Esophagus muscularis mucosa (tissue), 4 donors: ENCODE results near the gene RNF144A. TPM values are rescaled to one million over a fixed set of nuclear protein-coding genes. Genes with fewer than 3 reads are reported as not detected.
A peak's percentile ranks its signal among the peaks of the same experiment; 100 is the strongest.

Experiments
- DNase-seq: peaks from one replicate; pipeline ENCODE4 v3.0.0-alpha.2; 2017; ENCODE audit errors: extremely low spot score
- H3K27ac ChIP-seq, 4 donors: fragments of 200-600 bp; sonication (generic); replicated peaks in 1 of 4; 1 replicate in 3 of 4; 2 replicates in 1 of 4; pipeline ENCODE4 v1.5.1; 2016 to 2019; ENCODE audit warnings: mild to moderate bottlenecking in 1 of 4
- H3K27me3 ChIP-seq, 4 donors: fragments of 200-600 bp; sonication (generic); one replicate each; pipeline versions ENCODE4 v1.5.1 to v1.6.0; 2016 to 2019
- H3K36me3 ChIP-seq, 4 donors: fragments of 200-600 bp; sonication (generic); one replicate each; pipeline ENCODE4 v1.5.1; 2016 to 2019
- H3K4me1 ChIP-seq, 4 donors: fragments of 200-600 bp; sonication (generic); one replicate each; pipeline ENCODE4 v1.5.1; 2016 to 2019
- H3K4me3 ChIP-seq, 4 donors: fragments of 200-600 bp; sonication (generic); 1 replicate in 2 of 4; 2 replicates in 2 of 4; pipeline ENCODE4 v1.5.1; 2016 to 2019; ENCODE audit warnings: mild to moderate bottlenecking in 4 of 4, moderate library complexity in 1 of 4
- H3K9me3 ChIP-seq, 4 donors: fragments of 200-600 bp; sonication (generic); 1 replicate in 3 of 4; 2 replicates in 1 of 4; pipeline ENCODE4 v1.5.1; 2016 to 2019
- EP300 ChIP-seq: sonication (generic); formaldehyde crosslinking; IDR thresholded peaks from one replicate; pipeline ENCODE4 v1.6.1; 2017; ENCODE audit warnings: antibody characterized with exemption
- POLR2A ChIP-seq: fragments of 450-650 bp; IDR thresholded peaks from one replicate; pipeline ENCODE4 v1.6.1; 2017; ENCODE audit warnings: antibody characterized with exemption, moderate library complexity, mild to moderate bottlenecking, low read depth
- POLR2AphosphoS5 ChIP-seq, 2 donors: sonication (generic); formaldehyde crosslinking; IDR thresholded peaks; one replicate each; pipeline ENCODE4 v1.6.1; 2017; ENCODE audit warnings: antibody characterized with exemption in 2 of 2
- WGBS: methylation state at CpG from one replicate; pipeline ENCODE4 v1.1.5; 2018; 5-methylcytosine and 5-hydroxymethylcytosine counted together
- intact Hi-C: fragments of 100-400 bp; cut with DNase I; formaldehyde crosslinking; loops from one replicate; pipeline ENCODE4 v1.15.1; 2023
- total RNA-seq, 4 donors: library from RNA; depleted of rRNA; stranded (reverse); fragments of >200 nt; gene quantifications; one replicate each; pipeline versions ENCODE4 v1.1.0 to v1.2.1, GENCODE V29; 2016
- TF ChIP-seq, protein P1 (sequence below), 3 experiments: fragments of 200-600 bp in 2 of 3; fragments of 450-650 bp in 1 of 3; sonication (generic) in 2 of 3; IDR thresholded peaks; one replicate each; pipeline ENCODE4 v1.5.1; 2017 to 2019; ENCODE audit warnings: antibody characterized with exemption in 3 of 3, mild to moderate bottlenecking in 2 of 3, moderate library complexity in 1 of 3

RNF144A gene
- total RNA-seq, 4 donors from 2014 or later, result 5.4 to 10.8 (median 8.8) TPM

DNA sequence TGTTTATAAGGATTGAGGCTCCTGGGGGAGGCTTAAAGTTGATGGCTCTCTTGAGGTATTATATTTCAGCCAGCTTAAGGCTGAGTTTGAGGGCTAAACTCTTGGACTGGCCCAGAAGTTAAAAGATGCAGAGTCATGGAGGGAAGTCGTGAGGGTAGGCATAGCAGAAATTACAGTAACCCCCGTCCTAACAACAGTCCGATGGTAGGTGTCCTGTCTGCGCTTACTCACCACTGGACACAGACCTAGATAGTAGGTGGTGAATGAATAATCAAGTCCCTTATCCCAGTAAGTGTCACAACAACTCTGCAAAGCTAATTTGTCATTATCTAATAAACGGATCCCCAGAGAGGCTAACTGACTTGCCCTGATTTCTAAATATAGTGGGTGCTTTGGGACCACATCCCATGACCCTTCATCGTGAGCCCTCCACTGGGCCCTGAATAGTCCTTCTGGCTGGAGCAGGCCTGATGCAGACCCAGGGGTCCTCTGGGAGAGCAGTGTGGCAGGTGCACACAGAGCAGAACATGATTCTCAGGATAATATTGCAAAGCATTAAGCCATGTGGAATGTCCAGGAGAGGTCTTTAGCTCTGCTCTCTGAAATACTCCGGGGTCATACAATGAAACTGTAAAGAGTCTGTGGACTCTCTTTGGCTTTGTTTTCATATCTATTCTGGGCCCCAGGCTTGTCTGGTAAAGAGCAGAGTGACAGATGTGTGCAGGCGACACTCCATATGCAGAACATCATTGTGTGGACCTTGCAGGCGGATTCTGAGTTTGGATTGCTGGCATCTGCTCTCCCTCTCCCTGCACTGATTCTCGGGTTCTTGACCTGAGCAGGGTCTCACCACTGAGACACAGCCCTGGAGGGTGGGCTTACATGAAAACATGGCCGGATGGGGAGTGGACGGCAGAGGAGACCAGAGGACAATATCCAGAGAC lies 98.1 kb downstream of the RNF144A start:
- H3K27ac ChIP-seq, result no peak overlapping the region
- H3K4me1 ChIP-seq, result peaks cover 63 to 77% (median 70%) of the 10 kb centered on the region in 4 donors
- WGBS, result 69% methylated on average over 12 of the region's 12 CpGs

DNA sequence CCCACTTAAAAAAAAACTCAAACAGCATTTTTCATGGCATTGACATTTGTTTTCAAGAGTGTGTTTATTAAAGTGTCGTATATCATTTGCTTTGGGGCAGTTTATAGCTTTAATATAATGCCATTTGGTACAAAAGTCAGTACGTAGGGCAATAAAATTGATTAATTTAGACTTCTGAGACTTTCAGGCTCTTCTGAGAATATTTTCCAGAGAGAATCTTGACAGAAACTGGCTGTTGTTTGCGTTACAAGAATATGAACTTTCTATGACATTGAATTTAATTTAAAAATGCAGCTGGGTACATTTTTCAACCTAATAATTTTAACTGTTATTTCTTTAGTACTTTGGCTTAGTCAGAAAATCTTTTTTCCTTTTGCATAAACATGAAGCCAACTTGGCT lies 98.9 kb downstream of the RNF144A start:
- WGBS, result 66% methylated on average over 3 of the region's 3 CpGs
- TF ChIP-seq POLR2AphosphoS5 (IDR thresholded peaks at IDR 0.05), result no peak
- TF ChIP-seq, protein P1, sequence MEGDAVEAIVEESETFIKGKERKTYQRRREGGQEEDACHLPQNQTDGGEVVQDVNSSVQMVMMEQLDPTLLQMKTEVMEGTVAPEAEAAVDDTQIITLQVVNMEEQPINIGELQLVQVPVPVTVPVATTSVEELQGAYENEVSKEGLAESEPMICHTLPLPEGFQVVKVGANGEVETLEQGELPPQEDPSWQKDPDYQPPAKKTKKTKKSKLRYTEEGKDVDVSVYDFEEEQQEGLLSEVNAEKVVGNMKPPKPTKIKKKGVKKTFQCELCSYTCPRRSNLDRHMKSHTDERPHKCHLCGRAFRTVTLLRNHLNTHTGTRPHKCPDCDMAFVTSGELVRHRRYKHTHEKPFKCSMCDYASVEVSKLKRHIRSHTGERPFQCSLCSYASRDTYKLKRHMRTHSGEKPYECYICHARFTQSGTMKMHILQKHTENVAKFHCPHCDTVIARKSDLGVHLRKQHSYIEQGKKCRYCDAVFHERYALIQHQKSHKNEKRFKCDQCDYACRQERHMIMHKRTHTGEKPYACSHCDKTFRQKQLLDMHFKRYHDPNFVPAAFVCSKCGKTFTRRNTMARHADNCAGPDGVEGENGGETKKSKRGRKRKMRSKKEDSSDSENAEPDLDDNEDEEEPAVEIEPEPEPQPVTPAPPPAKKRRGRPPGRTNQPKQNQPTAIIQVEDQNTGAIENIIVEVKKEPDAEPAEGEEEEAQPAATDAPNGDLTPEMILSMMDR (IDR thresholded peaks at IDR 0.05), result no peak
- TF ChIP-seq EP300, result no peak
- TF ChIP-seq POLR2A, result no peak
- no peak for DNase-seq
- H3K9me3 ChIP-seq, result no peaks in the 10 kb centered on the region
- peaks cover 0 to 13% (median 8%) of the 10 kb centered on the region in 4 donors for H3K36me3 ChIP-seq
- H3K27me3 ChIP-seq, result no peaks in the 10 kb centered on the region
- H3K27ac ChIP-seq, result no peak overlapping the region
- peaks cover 57 to 69% (median 62%) of the 10 kb centered on the region in 4 donors for H3K4me1 ChIP-seq
- intact Hi-C loops, result no loop called here
- no peak overlapping the region for H3K4me3 ChIP-seq

More for the DNA sequence above, 98.1 kb downstream of the RNF144A start:
- DNase-seq, result no peak
- no peaks in the 10 kb centered on the region for H3K9me3 ChIP-seq
- H3K36me3 ChIP-seq, result peaks cover 0 to 5% (median 1%) of the 10 kb centered on the region in 4 donors
- H3K27me3 ChIP-seq, result no peaks in the 10 kb centered on the region
- no peak overlapping the region for H3K4me3 ChIP-seq
- intact Hi-C loops, result no loop called here
- TF ChIP-seq POLR2AphosphoS5 (IDR thresholded peaks at IDR 0.05) (no peak), POLR2A (no peak), EP300 (no peak)
- TF ChIP-seq, protein P1 (IDR thresholded peaks at IDR 0.05), result no peak

DNA sequence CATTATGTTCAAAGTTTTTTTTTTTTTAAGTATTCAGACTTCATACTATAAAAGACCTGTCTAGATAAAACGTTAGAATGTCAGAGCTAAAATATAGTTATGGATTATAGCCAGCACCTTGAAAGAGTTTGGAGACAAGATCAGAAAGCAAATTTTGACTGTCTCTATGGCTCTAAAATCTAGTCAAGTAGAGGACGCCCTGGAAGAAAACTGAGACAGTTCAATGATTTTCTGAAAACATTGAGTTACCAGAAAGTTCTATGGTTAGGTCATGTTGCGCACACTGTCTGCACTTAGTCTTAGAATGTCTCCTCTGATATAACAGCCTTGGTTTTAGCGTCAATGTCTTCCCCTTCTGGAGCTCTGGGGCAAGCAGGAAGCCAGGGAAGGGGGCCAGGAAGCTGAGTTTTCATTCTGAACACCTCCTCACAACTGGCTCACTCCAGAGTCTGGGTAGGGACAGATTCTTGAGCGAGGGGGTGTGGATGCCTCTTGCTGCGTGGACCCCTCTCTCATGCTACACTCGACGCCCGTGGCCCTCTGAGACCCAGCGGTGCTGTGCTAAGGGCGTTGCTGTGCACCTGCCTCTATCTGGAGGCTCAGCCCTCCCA lies 99.5 kb downstream of the RNF144A start:
- peaks cover 0 to 18% (median 11%) of the 10 kb centered on the region in 4 donors for H3K36me3 ChIP-seq
- H3K27me3 ChIP-seq, result no peaks in the 10 kb centered on the region
- no peak overlapping the region for H3K4me3 ChIP-seq
- TF ChIP-seq EP300, result no peak
- no peak for TF ChIP-seq POLR2AphosphoS5 (IDR thresholded peaks at IDR 0.05)
- no peak for TF ChIP-seq POLR2A
- TF ChIP-seq, protein P1 (IDR thresholded peaks at IDR 0.05), result no peak
- intact Hi-C loops, result no loop called here
- peak overlapping the region in 1 of 4 donors; percentile 17 for H3K27ac ChIP-seq
- H3K4me1 ChIP-seq, result peaks cover 55 to 64% (median 59%) of the 10 kb centered on the region in 4 donors
- no peaks in the 10 kb centered on the region for H3K9me3 ChIP-seq
- DNase-seq, result no peak
- WGBS, result 80% methylated on average over 11 of the region's 11 CpGs

DNA sequence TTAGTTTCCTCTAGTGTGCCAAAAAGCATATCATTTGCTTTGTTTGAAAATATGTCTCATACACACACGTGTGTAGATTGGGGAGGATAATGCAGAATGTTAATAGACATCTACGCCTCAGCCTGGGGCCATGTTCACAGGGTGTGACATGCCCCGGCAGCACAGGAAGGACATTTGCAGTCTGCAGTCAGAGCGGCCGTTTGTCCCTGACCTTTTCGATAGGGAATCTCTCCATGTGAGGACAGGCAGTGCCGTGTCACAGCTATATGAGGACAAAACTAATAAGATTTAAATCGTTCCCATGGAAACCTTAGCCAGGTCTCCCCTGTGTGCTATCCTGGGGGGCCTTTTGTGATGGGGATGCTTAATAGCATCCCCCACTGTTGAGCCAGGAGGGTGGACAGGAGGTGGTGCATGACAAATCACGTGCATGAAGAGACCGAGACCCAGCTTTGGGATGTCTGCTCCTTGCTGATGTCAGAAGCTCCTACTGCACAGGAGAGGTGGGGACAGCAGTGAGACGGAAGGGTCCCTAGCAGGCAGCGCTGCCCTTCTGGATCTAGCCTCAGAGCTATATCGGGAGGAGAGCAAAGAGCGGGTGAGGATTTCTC lies 100.6 kb downstream of the RNF144A start:
- Histone ChIP-seq H3K27ac (no peak overlapping the region), H3K36me3 (peaks cover 0 to 18% (median 11%) of the 10 kb centered on the region in 4 donors), H3K27me3 (no peaks in the 10 kb centered on the region), H3K4me3 (no peak overlapping the region), H3K9me3 (no peaks in the 10 kb centered on the region), H3K4me1 (peaks cover 49 to 64% (median 58%) of the 10 kb centered on the region in 4 donors)
- DNase-seq, result no peak
- WGBS, result 69% methylated on average over 14 of the region's 14 CpGs
- TF ChIP-seq EP300 (no peak), POLR2AphosphoS5 (IDR thresholded peaks at IDR 0.05) (no peak), POLR2A (no peak)
- TF ChIP-seq, protein P1 (IDR thresholded peaks at IDR 0.05), result no peak
- intact Hi-C loops, result no loop called here
